ENCODE results near the gene COX6B1.

The COX6B1 gene

DNA sequence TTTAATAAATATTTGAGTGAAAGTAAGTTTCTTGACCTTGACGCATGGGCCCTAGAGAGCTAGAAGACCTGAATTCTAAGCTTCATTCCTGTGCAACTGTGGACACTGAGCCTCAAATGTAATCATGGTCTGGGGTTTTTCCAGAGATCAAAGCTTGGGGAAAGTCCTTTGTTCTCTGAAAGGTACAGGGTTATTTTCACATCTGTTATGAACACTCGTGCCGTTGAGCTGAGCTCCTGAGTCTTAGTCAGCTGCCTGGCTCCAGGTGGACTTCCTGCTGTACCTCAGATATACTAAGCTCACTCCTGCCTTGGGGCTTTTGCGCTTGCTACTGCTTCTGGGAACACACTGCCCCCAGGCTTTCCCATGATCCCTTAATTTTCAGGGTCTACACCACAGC lies 48.7 kb downstream of the COX6B1 start:
- POLR2A ChIA-PET, result interaction anchor here (0.5 to 1.6 kb wide), 6 partner anchors 14 to 186 kb away, joined by 3 to 8 read pairs (median 4); partner anchors contain the start of gene LIN37
- CTCF ChIA-PET, result interaction anchor here (1.0 to 11.4 kb wide), 11 partner anchors 9 to 235 kb away, joined by 3 to 184 read pairs (median 4); partner anchors contain the start of genes COX6B1 and LIN37

DNA sequence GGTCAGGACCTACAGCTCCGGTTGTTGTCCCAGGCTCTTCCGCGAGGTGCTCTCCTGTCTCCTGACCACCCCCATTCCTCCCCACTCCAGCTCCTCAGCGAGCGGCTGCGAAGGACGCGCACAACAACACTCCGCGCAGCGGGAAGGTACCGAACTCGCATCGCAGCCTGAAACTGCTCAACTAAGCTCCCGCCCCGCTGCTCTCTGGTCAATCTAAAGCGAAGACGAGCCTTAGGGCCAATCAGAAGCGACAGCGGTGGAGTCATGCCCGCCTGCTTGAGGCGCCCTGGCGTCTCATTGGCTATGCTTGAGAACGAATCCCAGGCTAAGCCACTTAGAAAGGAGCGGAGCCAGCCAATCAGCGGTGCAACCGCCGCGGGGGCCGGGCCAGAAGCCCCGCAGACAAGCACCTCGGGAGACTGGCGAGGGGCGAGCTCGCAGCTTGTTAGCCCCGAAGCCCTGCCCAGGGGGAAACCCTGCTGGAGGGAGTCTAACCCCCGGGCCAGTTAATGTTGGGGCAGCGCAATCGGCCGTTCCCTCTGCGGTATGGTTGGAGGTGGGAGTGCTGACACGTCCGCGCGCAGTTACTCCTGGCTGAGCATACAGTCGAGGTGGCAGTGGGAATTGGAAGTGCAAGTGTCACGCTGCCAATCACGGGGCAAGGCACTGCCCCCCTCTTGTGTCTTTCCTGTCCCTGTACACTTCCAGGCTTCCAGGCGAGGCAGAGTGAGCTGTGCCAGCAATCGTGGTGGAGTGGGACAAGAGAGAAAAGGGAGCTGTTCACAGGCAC lies 54.3 kb downstream of the COX6B1 start:
- POLR2A ChIA-PET, result interaction anchor here (0.5 to 3.0 kb wide), 6 partner anchors 10 to 59 kb away, joined by 3 to 42 read pairs (median 5); partner anchors contain the start of genes COX6B1 and LIN37
- CTCF ChIA-PET, result interaction anchor here (1.1 to 11.4 kb wide), 6 partner anchors 8 to 229 kb away, joined by 3 to 184 read pairs (median 7); partner anchors contain the start of gene LIN37
- DNase-seq (ENCODE audit: extremely low spot score), result peak; percentile 95
- TF ChIP-seq, protein P1, sequence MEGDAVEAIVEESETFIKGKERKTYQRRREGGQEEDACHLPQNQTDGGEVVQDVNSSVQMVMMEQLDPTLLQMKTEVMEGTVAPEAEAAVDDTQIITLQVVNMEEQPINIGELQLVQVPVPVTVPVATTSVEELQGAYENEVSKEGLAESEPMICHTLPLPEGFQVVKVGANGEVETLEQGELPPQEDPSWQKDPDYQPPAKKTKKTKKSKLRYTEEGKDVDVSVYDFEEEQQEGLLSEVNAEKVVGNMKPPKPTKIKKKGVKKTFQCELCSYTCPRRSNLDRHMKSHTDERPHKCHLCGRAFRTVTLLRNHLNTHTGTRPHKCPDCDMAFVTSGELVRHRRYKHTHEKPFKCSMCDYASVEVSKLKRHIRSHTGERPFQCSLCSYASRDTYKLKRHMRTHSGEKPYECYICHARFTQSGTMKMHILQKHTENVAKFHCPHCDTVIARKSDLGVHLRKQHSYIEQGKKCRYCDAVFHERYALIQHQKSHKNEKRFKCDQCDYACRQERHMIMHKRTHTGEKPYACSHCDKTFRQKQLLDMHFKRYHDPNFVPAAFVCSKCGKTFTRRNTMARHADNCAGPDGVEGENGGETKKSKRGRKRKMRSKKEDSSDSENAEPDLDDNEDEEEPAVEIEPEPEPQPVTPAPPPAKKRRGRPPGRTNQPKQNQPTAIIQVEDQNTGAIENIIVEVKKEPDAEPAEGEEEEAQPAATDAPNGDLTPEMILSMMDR (IDR thresholded peaks at IDR 0.05; ENCODE audit: control extremely low read depth, extremely low read depth, low read depth, missing control alignments), result no peak

More for the DNA sequence above, 48.7 kb downstream of the COX6B1 start:
- peak; percentile 70 for DNase-seq (ENCODE audit: extremely low spot score)
- TF ChIP-seq, protein P1 (IDR thresholded peaks at IDR 0.05; ENCODE audit: control extremely low read depth, extremely low read depth, low read depth, missing control alignments), result no peak

DNA sequence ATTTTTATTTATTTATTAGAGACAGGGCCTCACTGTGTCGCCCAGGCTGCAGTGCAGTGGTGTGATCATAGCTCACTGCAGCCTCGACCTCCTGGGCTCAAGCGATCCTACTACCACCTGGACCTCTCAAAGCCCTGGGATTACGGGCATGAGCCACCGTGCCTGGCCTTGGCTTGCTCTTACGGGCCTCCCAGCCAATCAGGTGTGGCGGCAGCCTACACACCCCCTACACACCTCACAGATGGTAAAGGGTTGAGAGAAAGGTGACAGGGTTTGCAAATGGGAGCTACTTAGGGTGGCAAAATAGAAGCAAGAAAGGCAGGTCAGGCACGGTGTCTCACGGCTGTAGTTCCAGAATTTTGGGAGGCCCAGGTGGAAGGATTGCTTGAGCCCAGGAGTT lies 55.2 kb downstream of the COX6B1 start:
- TF ChIP-seq, protein P1 (IDR thresholded peaks at IDR 0.05; ENCODE audit: control extremely low read depth, extremely low read depth, low read depth, missing control alignments), result no peak
- ChIA-PET CTCF (interaction anchor here (1.1 to 11.4 kb wide), 5 partner anchors 9 to 228 kb away, joined by 3 to 184 read pairs (median 8); partner anchors contain the start of gene LIN37), POLR2A (interaction anchor here (0.7 to 3.0 kb wide), 4 partner anchors 9 to 165 kb away, joined by 3 to 42 read pairs (median 8); partner anchors contain the start of genes APLP1 and LIN37)
- DNase-seq (ENCODE audit: extremely low spot score), result no peak

DNA sequence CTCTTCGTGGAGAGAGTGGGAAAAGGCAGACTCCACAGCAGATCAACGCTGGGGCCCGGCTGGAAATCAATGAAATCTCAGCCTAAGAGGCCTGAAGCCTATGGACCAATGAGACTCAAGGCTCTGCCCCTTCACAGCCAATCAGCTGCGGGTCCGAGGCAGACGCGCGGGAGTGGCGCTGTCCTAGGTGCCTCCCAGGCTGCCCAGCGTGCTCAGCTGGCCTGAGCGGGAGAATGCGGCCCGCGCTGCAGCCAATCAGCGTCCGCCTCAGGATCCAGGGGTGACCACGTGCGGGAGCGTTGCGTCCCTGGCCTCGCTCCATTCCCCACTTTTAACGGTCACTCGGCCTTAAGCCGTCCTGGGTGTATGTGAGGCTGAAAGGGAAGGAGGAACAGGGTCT lies 56.1 kb downstream of the COX6B1 start, which contains the start of gene ZBTB32:
TSS of gene ZBTB32 (plus strand) at position 341 of the 400 bp plus-strand sequence. CDS start 10,069 bp downstream, outside the sequence.
- no peak for DNase-seq (ENCODE audit: extremely low spot score)
- ChIA-PET CTCF (interaction anchor here (1.2 to 11.4 kb wide), 2 partner anchors 9 to 10 kb away, joined by 3 to 184 read pairs; no protein-coding TSS in a partner anchor), POLR2A (no interaction called here)
- TF ChIP-seq, protein P1 (IDR thresholded peaks at IDR 0.05; ENCODE audit: control extremely low read depth, extremely low read depth, low read depth, missing control alignments), result no peak
